ENCODE measurements around the gene GAS1.

GAS1 gene

GRCh38 chr9:86921151-86921923, 26.0 kb downstream of the GAS1 start:
- DNase-seq = no peak

DNA sequence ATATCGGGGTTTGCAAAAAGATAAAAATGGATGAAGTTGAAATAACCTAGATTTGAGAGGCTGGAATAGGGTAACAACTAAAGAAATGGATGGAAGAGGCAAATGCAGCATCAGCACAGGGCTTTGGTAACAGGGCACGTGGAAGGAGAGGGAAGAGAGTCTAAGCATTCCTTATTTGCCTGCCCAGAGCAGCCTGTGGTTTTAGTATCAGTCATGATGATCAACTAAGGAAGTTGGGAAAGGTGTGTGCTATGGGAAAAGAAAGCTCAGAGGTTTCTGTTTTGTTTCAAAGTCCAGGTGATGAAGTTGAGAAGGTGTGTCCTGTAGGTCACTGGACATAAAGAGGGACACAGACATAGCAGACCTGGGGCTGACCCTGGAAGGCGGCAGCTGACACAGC, 28.8 kb downstream of the GAS1 start:
- no peak for DNase-seq

DNA sequence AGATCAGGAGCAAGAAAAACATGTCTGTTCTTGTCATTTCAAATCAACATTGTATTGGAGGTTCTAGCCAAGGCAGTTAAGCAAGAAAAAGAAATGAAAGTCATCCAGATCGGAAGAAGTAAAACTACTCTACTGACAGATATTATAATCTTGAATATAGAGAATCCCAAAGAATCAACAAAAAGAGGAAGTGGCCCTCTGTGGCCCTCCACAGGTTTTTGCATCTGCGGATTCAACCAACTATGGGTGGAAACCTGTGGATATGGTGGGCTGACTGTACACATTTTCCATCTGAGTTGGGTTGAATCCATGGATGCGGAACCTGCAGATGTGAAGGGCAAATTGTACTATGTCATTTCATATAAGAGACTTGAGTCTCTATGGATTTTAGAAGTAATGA, 35.1 kb downstream of the GAS1 start:
- no peak for DNase-seq

GRCh38 chr9:86909388-86909787, 37.9 kb downstream of the GAS1 start:
- DNase-seq = no peak

DNA sequence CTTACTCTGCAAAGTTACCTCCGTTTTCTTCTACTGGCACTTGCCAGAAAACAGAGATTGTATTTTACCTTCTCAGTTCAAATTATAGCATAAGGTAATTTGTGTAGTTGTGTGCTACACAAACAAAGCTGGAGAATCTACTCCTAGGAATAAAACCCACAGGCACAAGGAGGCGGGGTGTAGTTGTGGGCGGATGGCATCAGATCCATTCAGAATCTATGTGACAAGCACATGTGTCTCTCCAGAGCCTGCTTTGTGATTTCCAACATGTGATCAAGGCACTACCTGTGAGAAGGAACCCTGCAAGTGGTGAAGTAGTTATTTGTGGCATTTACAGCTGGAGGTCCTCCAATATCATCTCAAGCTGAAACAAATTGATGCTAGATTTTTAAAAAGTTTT, 39.0 kb downstream of the GAS1 start:
- no peak for DNase-seq

DNA sequence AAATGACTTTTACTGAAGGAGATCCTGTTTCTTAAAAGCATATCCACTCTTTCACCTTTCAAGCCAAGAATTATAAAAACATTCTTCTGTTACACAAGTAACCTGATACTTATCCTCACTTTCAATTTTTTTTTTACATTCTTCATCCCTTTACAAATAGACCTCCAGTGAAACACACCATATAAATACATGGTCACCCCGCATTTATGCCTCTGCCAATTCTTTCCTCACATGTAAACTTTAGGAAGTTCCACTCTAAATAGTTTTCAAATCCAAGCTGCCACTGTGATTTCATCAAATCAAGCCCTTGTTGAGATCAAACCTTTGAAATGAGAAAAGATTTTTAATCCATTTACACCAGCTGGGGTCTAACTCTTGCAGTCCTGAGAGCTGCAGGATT, 40.0 kb downstream of the GAS1 start:
- no peak for DNase-seq

- DNase-seq = no peak
Observed at GRCh38 chr9:86903734-86904085, 43.6 kb downstream of the GAS1 start.

- DNase-seq = no peak
Observed at GRCh38 chr9:86902991-86903733, 44.1 kb downstream of the GAS1 start.

- DNase-seq = no peak
Observed at GRCh38 chr9:86902586-86902985, 44.7 kb downstream of the GAS1 start.

GRCh38 chr9:86902176-86902575, 45.1 kb downstream of the GAS1 start:
- DNase-seq = no peak

DNA sequence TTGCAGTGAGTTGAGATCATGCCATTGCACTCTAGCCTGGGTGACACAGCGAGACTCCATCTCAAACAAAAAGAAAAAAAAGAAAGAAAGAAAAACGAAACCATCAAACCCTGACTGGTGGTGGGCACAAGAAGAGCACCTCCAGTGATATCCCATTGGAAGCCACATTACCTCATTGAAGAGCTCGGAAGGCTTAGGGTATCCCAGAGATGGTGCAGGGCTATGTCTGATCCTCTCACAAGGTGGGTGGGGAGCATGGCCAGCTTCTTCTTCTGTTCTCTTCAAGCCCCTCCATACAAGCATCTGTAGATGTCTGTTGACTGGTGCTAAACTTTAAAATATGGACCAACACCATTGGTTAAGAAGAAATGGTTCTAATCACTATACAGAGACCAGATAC, 45.8 kb downstream of the GAS1 start:
- no peak for DNase-seq

Measured in activated CD4-positive, alpha-beta T cell treated with anti-CD3 and anti-CD28 coated beads, Interleukin-2, Interleukin-6, amounts not matched to agents 100 ng/mL and 50 ng/mL, durations not matched to agents 16 hours and 8 hours (primary cell).